ENCODE measurements around the gene SH2D3C. TPM values are rescaled to one million over a fixed set of nuclear protein-coding genes. Genes with fewer than 3 reads are reported as not detected.

Gene SH2D3C
- total RNA-seq, 4 donors from 2014 or later, result 6.8 to 23.0 (median 8.4) TPM

- TF ChIP-seq, protein P1, sequence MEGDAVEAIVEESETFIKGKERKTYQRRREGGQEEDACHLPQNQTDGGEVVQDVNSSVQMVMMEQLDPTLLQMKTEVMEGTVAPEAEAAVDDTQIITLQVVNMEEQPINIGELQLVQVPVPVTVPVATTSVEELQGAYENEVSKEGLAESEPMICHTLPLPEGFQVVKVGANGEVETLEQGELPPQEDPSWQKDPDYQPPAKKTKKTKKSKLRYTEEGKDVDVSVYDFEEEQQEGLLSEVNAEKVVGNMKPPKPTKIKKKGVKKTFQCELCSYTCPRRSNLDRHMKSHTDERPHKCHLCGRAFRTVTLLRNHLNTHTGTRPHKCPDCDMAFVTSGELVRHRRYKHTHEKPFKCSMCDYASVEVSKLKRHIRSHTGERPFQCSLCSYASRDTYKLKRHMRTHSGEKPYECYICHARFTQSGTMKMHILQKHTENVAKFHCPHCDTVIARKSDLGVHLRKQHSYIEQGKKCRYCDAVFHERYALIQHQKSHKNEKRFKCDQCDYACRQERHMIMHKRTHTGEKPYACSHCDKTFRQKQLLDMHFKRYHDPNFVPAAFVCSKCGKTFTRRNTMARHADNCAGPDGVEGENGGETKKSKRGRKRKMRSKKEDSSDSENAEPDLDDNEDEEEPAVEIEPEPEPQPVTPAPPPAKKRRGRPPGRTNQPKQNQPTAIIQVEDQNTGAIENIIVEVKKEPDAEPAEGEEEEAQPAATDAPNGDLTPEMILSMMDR (IDR thresholded peaks at IDR 0.05; ENCODE audit: low read depth), result no peak
These were observed 10.0 kb upstream of the SH2D3C start for GRCh38 chr9:127788337-127789011.

DNA sequence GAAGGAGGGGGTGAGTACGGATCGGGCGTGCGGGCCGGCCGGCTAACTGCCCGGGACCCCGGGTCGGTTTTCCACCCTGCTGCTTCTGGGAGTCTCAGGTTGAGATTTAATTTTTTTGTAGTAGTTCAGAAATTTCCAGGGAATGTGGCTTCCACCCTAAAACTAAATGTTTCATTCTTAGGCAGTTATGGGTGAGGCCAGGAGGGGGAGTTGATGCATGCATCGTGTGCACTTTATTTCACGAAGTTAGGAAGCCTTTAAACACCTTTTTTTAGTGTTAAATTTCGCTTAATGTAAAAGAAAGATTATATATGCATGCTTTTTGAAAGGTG lies 8.3 kb upstream of the SH2D3C start:
- TF ChIP-seq, protein P1 (IDR thresholded peaks at IDR 0.05; ENCODE audit: low read depth), result no peak

GRCh38 chr9:127785933-127786772 lies 7.7 kb upstream of the SH2D3C start, which contains the start of gene CDK9:
TSS of gene CDK9 (plus strand) at chr9:127786034. CDS start at chr9:127786149, 115 bp downstream.
- TF ChIP-seq, protein P1 (IDR thresholded peaks at IDR 0.05; ENCODE audit: low read depth), result no peak

DNA sequence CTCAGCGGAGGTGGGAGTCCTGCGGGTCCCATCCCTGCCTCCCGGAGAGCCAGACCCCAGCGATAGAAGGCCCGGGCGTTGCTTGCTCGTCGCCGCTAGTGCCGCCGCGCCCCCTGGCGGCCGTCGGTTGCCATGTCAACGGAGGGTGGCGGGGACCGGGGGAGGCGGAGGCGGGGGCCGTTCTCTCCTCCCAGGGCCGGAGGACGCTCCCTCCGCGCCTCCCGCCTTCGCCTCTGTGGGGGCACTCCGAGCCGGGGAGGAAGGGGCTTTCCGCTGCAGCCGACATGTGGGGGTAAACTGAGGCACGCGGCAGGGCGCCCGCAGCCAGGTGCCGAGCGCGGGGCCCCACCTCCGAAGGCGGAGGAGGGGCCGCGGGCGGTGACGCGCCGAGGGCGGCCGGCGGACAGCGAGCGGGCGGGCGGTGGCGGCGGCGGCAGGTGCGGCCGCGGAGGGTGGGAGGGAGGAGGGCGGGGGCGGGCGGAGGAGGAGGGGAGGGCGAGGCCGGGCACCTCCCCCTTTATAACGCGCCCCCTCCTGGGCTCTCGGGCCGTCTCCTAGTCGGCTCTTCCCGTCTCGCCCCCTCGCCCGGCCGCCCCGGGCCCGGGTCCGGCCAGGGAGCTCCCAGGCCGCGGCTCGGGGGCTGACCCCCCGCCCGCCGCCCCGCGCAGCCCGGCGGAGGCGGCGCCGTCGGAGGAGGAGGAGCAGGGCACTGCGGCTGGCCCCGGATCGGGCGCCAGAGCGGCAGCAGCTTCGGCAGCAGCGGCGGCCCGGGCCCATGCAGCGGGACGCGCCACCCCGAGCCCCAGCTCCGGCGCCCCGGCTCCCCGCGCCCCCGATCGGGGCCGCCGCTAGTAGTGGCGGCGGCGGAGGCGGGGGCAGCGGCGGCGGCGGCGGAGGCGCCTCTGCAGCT lies 6.8 kb upstream of the SH2D3C start:
- TF ChIP-seq, protein P1 (IDR thresholded peaks at IDR 0.05; ENCODE audit: low read depth), result no peak

GRCh38 chr9:127783111-127784008 lies 4.9 kb upstream of the SH2D3C start:
- TF ChIP-seq, protein P1 (IDR thresholded peaks at IDR 0.05; ENCODE audit: low read depth), result no peak

DNA sequence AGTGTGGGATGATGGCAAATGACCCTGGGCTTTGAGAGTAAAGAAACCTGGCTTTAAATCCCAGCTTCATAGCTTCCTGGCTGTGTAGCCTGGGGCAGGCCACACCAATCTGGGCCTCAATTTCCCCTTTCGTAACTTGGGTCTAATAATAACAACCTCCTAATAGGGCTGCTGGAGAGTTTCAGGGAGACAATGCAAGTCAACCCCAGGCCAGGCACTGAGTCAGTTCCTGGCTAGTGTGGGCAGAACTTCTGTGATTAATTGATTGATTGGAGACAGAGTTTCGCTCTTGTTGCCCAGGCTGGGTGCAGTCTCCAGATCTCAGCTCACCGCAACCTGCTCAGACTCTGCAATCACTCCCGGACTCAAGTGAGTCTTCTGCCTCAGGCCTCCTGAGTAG lies 3.3 kb upstream of the SH2D3C start:
- TF ChIP-seq, protein P1 (IDR thresholded peaks at IDR 0.05; ENCODE audit: low read depth), result no peak
